Body of pancreas (tissue), 4 donors: Measurements from ENCODE around the gene RIPK4. TPM values are rescaled to one million over a fixed set of nuclear protein-coding genes. Genes with fewer than 3 reads are reported as not detected.

Source experiments
- ATAC-seq: fragments of 150-250 bp; one replicate; pipeline ENCODE4 v1.9.1; 2016
- DNase-seq, 4 donors: peaks; one replicate each; pipeline ENCODE4 v3.0.0-alpha.2; 2019
- H3K27ac ChIP-seq, 4 donors: fragments of 200-600 bp; sonication (generic); 1 replicate in 3 of 4; 2 replicates in 1 of 4; pipeline versions ENCODE4 v1.5.1 to v1.6.1; 2016 to 2019; ENCODE audit warnings: mild to moderate bottlenecking in 1 of 4, mixed read lengths in 1 of 4, moderate library complexity in 1 of 4
- H3K27me3 ChIP-seq, 2 donors: fragments of 200-600 bp; sonication (generic); one replicate each; pipeline ENCODE4 v1.6.0; 2016; ENCODE audit warnings: mild to moderate bottlenecking in 1 of 2
- H3K36me3 ChIP-seq, 2 donors: fragments of 200-600 bp; sonication (generic); replicated peaks in 1 of 2; 2 replicates each; pipeline ENCODE4 v1.5.1; 2016; ENCODE audit warnings: low read depth in 2 of 2; ENCODE audit not compliant: insufficient read depth in 1 of 2
- H3K4me1 ChIP-seq: fragments of 200-600 bp; sonication (generic); one replicate; pipeline ENCODE4 v1.6.0; 2016
- H3K4me3 ChIP-seq, 2 donors: fragments of 200-600 bp; sonication (generic); 1 replicate in 1 of 2; 2 replicates in 1 of 2; pipeline ENCODE4 v1.5.1; 2016 to 2019
- H3K9me3 ChIP-seq, 3 donors: fragments of 200-600 bp; sonication (generic); 1 replicate in 2 of 3; 2 replicates in 1 of 3; pipeline ENCODE4 v1.5.1; 2016
- POLR2A ChIP-seq, 3 donors: fragments of 450-650 bp; IDR thresholded peaks; one replicate each; pipeline ENCODE4 v1.6.1; 2016; ENCODE audit warnings: antibody characterized with exemption in 3 of 3, mild to moderate bottlenecking in 2 of 3
- WGBS, 2 donors: methylation state at CpG; one replicate each; pipeline ENCODE4 v1.1.5; 2017; 5-methylcytosine and 5-hydroxymethylcytosine counted together
- intact Hi-C: fragments of 100-400 bp; cut with DNase I; formaldehyde crosslinking; loops from one replicate; pipeline ENCODE4 v1.15.1; 2023
- total RNA-seq, 2 donors: library from RNA; depleted of rRNA; stranded (reverse); fragments of >200 nt; gene quantifications; one replicate each; pipeline ENCODE4 v1.1.0, GENCODE V29; 2016
- TF ChIP-seq, protein P1 (sequence below), 7 experiments: fragments of 450-650 bp in 4 of 7; fragments of 200-600 bp in 3 of 7; sonication (generic) in 3 of 7; IDR thresholded peaks; one replicate each; pipeline ENCODE4 v1.5.1; 2016 to 2019; ENCODE audit warnings: antibody characterized with exemption in 7 of 7

Gene RIPK4
- total RNA-seq, 2 donors from 2014 or later: 14.5 to 18.1 TPM

GRCh38 chr21:41752231-41752681, 14.6 kb downstream of the RIPK4 start:
- Histone ChIP-seq H3K27ac (peak overlapping the region in 2 of 4 donors; percentile 17 to 29), H3K4me1 (peaks cover 37% of the 10 kb centered on the region), H3K27me3 (no peaks in the 10 kb centered on the region), H3K36me3 (peaks cover 0 to 7% of the 10 kb centered on the region in 2 donors), H3K9me3 (no peaks in the 10 kb centered on the region), H3K4me3 (no peak overlapping the region)
- 78 to 88% methylated on average over 13 of the region's 13 CpGs for WGBS, 2 donors
- TF ChIP-seq, protein P1, sequence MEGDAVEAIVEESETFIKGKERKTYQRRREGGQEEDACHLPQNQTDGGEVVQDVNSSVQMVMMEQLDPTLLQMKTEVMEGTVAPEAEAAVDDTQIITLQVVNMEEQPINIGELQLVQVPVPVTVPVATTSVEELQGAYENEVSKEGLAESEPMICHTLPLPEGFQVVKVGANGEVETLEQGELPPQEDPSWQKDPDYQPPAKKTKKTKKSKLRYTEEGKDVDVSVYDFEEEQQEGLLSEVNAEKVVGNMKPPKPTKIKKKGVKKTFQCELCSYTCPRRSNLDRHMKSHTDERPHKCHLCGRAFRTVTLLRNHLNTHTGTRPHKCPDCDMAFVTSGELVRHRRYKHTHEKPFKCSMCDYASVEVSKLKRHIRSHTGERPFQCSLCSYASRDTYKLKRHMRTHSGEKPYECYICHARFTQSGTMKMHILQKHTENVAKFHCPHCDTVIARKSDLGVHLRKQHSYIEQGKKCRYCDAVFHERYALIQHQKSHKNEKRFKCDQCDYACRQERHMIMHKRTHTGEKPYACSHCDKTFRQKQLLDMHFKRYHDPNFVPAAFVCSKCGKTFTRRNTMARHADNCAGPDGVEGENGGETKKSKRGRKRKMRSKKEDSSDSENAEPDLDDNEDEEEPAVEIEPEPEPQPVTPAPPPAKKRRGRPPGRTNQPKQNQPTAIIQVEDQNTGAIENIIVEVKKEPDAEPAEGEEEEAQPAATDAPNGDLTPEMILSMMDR (IDR thresholded peaks at IDR 0.05): no peak
- no peak for TF ChIP-seq POLR2A (IDR thresholded peaks at IDR 0.05)
- ATAC-seq: peak; percentile 28
- no peak for DNase-seq
- intact Hi-C loops: no loop called here

GRCh38 chr21:41751611-41752011, 15.2 kb downstream of the RIPK4 start:
- WGBS, 2 donors: 18 to 23% methylated on average over 6 to 12 of the region's 12 CpGs
- intact Hi-C loops: no loop called here
- H3K4me1 ChIP-seq: peaks cover 37% of the 10 kb centered on the region
- ATAC-seq (peak; percentile 41), DNase-seq (peak in 3 of 4 donors; percentile 35 to 57 (median 56))
- no peak for TF ChIP-seq POLR2A (IDR thresholded peaks at IDR 0.05)
- no peaks in the 10 kb centered on the region for H3K9me3 ChIP-seq
- H3K36me3 ChIP-seq: peaks cover 0 to 10% of the 10 kb centered on the region in 2 donors
- no peak overlapping the region for H3K4me3 ChIP-seq
- H3K27ac ChIP-seq: peak overlapping the region in 3 of 4 donors; percentile 17 to 29 (median 22)
- H3K27me3 ChIP-seq: no peaks in the 10 kb centered on the region

DNA sequence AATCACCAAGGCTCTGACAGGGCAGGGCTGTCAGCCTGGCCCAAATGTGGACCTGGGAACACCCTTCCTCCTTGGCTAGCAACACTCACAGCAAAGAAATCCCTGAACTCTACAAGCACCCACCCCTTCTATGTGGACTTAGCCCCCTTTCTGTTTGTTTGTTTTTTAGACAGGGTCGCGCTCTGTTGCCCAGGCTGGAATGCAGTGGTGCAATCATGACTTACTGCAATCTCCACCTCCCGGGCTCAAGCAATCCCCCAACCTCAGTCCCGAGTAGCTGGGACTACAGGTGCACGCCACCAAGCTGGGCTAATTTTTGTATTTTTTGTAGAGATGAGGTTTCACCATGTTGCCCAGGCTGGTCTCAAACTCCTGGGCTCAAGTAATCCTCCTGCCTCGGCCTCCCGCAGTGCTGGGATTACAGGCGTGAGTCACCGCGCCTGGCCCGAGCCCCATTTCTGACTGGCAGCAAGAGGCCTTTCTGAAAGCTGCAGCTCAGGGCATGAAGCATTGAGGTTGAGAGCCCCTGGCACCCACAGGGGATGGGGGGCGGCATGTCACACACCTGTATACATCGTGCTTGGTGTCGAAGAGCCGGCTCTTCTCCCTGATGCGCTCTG, 16.2 kb downstream of the RIPK4 start:
- peaks cover 0 to 15% of the 10 kb centered on the region in 2 donors for H3K36me3 ChIP-seq
- no peak overlapping the region for H3K4me3 ChIP-seq
- DNase-seq: no peak
- peaks cover 37% of the 10 kb centered on the region for H3K4me1 ChIP-seq
- no peak for ATAC-seq
- 83 to 88% methylated on average over 15 to 16 of the region's 16 CpGs for WGBS, 2 donors
- no peaks in the 10 kb centered on the region for H3K27me3 ChIP-seq
- TF ChIP-seq POLR2A (IDR thresholded peaks at IDR 0.05): no peak
- TF ChIP-seq, protein P1 (IDR thresholded peaks at IDR 0.05): no peak
- H3K9me3 ChIP-seq: no peaks in the 10 kb centered on the region
- H3K27ac ChIP-seq: no peak overlapping the region
- intact Hi-C loops: no loop called here

GRCh38 chr21:41750051-41750450, 16.8 kb downstream of the RIPK4 start:
- no peak overlapping the region for H3K4me3 ChIP-seq
- no peaks in the 10 kb centered on the region for H3K9me3 ChIP-seq
- intact Hi-C loops: no loop called here
- H3K36me3 ChIP-seq: peaks cover 0 to 18% of the 10 kb centered on the region in 2 donors
- DNase-seq: no peak
- H3K27ac ChIP-seq: no peak overlapping the region
- H3K27me3 ChIP-seq: no peaks in the 10 kb centered on the region
- ATAC-seq: no peak
- TF ChIP-seq, protein P1 (IDR thresholded peaks at IDR 0.05): no peak
- TF ChIP-seq POLR2A (IDR thresholded peaks at IDR 0.05): no peak
- WGBS, 2 donors: 89 to 93% methylated on average over 7 of the region's 7 CpGs
- peaks cover 37% of the 10 kb centered on the region for H3K4me1 ChIP-seq

GRCh38 chr21:41749286-41749685, 17.6 kb downstream of the RIPK4 start:
- intact Hi-C loops: no loop called here
- TF ChIP-seq, protein P1 (IDR thresholded peaks at IDR 0.05): no peak
- no peak for TF ChIP-seq POLR2A (IDR thresholded peaks at IDR 0.05)
- Histone ChIP-seq H3K9me3 (no peaks in the 10 kb centered on the region), H3K27ac (no peak overlapping the region), H3K27me3 (no peaks in the 10 kb centered on the region), H3K36me3 (peaks cover 0 to 23% of the 10 kb centered on the region in 2 donors), H3K4me3 (no peak overlapping the region), H3K4me1 (peaks cover 31% of the 10 kb centered on the region)
- ATAC-seq (no peak), DNase-seq (no peak)
- 96% methylated on average over 10 of the region's 10 CpGs for WGBS, 2 donors
